WERI-Rb-1 (cell line): ENCODE measurements around the gene DENND1B.
A peak's percentile ranks its signal among the peaks of the same experiment; 100 is the strongest.

Experiments used
- DNase-seq: peaks from one replicate; pipeline ENCODE4 v3.0.0-alpha.2; 2020
- H3K27ac ChIP-seq: fragments of 250-450 bp; sonication (Bioruptor Pico); 2 replicates; pipeline ENCODE4 v1.5.1; 2020; ENCODE audit warnings: mild to moderate bottlenecking, moderate library complexity
- H3K27me3 ChIP-seq: fragments of 250-450 bp; sonication (Bioruptor Pico); 2 replicates; pipeline ENCODE4 v1.5.1; 2021; ENCODE audit warnings: mild to moderate bottlenecking, low read depth, moderate library complexity; ENCODE audit not compliant: insufficient read depth, severe bottlenecking
- H3K36me3 ChIP-seq: fragments of 250-450 bp; sonication (Bioruptor Pico); 2 replicates; pipeline ENCODE4 v1.5.1; 2020; ENCODE audit warnings: mild to moderate bottlenecking, moderate library complexity
- H3K4me3 ChIP-seq: 2 replicates; pipeline ENCODE4 v1.5.1; 2011; ENCODE audit warnings: low read depth, mild to moderate bottlenecking, control low read depth, low read length
- H3K9me3 ChIP-seq: fragments of 250-450 bp; sonication (Bioruptor Pico); 2 replicates; pipeline ENCODE4 v1.5.1; 2021; ENCODE audit warnings: mild to moderate bottlenecking, moderate library complexity; ENCODE audit not compliant: severe bottlenecking
- TF ChIP-seq, protein P1 (sequence below): IDR thresholded peaks from 2 replicates; pipeline ENCODE4 v1.5.1; 2011; ENCODE audit warnings: low read depth, mild to moderate bottlenecking, control low read depth, inconsistent platforms, low read length

Gene DENND1B

DNA sequence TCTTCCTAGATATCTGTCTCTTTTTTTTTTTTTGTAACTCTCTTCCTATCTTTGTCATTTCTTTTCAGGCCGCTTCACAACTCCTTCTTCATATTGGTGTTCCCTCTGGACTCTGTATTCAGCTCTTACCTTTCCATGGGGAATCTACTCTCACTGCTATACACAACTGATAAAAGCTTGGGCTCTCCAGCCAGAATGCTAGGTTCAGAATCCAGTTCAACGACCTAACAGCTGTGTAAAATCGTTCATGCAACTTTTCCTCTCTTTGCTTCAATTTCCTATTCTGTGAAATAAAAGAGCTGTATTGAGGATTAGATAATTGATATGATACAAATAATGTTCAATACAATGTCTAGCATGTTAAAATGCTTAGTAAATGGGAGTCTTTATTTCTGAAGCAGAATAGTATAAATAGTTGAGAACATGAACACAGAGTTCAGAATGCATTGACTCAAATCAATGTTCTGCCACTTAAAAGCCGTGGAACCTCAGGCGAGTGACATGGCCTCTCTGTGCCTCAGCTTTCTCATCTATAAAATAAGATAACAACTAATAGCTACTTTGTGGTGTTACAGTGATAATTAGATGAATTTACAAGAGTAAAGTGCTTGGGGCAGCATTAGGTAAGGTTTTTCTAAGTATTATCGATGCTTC lies 88.5 kb downstream of the DENND1B start:
- no peak for DNase-seq
- Histone ChIP-seq H3K36me3 (no peaks in the 10 kb centered on the region; the same call in 1 of the 2 replicates), H3K4me3 (no peak overlapping the region), H3K9me3 (peaks cover 7% of the 10 kb centered on the region), H3K27me3 (no peaks in the 10 kb centered on the region), H3K27ac (no peak overlapping the region)
- TF ChIP-seq, protein P1, sequence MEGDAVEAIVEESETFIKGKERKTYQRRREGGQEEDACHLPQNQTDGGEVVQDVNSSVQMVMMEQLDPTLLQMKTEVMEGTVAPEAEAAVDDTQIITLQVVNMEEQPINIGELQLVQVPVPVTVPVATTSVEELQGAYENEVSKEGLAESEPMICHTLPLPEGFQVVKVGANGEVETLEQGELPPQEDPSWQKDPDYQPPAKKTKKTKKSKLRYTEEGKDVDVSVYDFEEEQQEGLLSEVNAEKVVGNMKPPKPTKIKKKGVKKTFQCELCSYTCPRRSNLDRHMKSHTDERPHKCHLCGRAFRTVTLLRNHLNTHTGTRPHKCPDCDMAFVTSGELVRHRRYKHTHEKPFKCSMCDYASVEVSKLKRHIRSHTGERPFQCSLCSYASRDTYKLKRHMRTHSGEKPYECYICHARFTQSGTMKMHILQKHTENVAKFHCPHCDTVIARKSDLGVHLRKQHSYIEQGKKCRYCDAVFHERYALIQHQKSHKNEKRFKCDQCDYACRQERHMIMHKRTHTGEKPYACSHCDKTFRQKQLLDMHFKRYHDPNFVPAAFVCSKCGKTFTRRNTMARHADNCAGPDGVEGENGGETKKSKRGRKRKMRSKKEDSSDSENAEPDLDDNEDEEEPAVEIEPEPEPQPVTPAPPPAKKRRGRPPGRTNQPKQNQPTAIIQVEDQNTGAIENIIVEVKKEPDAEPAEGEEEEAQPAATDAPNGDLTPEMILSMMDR, result no peak

DNA sequence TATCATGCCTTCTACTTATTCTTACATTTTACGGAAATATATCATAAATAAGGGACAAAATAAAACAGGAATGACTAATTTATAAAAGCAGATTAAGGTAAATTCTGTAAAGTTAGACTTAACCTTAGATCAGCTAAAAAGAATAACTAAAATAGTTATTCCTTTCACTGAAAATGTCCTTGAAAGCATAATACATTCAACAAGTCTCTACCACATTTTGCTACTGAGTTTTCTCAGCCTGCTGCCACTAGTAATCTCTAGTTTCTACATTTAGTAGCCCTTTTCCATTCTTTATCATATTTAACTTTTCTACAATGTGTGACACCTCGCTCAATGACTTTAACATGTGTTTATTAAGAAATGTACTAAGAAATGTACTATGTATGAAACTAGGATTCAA lies 89.0 kb downstream of the DENND1B start:
- no peaks in the 10 kb centered on the region; the same call in 1 of the 2 replicates for H3K36me3 ChIP-seq
- DNase-seq, result no peak
- H3K4me3 ChIP-seq, result no peak overlapping the region
- H3K27ac ChIP-seq, result no peak overlapping the region
- no peaks in the 10 kb centered on the region for H3K27me3 ChIP-seq
- peaks cover 7% of the 10 kb centered on the region for H3K9me3 ChIP-seq
- TF ChIP-seq, protein P1, result no peak

DNA sequence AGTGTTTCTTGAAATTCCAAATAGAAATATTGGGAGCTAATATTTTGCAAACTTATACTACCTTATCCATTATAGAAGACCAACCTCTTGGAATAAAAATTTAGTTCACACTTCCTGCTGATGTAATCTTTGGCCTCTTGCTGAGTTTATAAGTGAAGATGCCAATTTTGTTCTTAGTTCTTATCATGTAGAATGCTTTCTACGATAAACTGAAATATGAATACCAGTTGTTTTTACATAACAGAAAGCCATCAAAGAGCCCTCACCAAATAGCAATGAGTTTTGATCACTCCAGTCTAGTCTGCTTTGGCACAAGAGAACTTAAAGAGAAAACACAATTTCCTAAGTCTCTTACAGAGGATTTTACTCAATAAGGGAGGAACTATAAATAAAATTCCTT lies 89.5 kb downstream of the DENND1B start:
- Histone ChIP-seq H3K27ac (no peak overlapping the region), H3K9me3 (peaks cover 7% of the 10 kb centered on the region), H3K4me3 (no peak overlapping the region), H3K27me3 (no peaks in the 10 kb centered on the region), H3K36me3 (no peaks in the 10 kb centered on the region; the same call in 1 of the 2 replicates)
- DNase-seq, result no peak
- TF ChIP-seq, protein P1, result no peak

DNA sequence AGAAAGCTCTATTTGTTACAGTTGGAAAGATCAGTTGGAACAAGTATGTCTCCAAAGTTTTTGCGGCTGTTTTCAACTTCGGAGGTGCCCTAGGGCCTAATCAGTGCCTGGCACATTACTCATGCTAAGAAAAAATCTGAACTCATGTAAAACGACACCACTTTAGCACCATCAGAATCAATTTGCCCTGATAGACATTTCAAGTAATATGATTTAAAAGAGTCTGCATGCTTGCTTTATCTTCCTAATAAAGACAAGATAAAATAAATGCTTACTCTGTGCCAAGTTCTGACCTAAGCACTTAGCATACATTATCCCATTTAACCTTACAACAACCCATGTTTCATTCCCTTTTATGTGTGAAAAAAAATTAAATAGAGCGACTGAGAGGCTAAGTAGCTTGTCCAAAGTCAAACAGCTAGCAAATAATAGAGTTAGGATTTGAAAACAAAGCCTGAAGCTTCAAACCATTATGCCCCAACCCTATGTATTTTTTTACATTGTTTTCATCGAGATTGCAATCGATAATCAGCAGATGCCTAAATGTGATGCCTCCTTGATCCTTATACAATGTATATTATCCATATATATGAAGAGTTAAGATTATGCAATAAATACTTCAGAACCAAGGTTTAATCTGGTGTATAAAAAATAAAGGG lies 91.3 kb downstream of the DENND1B start:
- H3K36me3 ChIP-seq, result no peaks in the 10 kb centered on the region
- no peaks in the 10 kb centered on the region for H3K27me3 ChIP-seq
- H3K27ac ChIP-seq, result no peak overlapping the region; the same call in 1 of the 2 replicates
- TF ChIP-seq, protein P1, result no peak
- no peak overlapping the region for H3K4me3 ChIP-seq
- DNase-seq, result no peak
- H3K9me3 ChIP-seq, result peaks cover 7% of the 10 kb centered on the region

DNA sequence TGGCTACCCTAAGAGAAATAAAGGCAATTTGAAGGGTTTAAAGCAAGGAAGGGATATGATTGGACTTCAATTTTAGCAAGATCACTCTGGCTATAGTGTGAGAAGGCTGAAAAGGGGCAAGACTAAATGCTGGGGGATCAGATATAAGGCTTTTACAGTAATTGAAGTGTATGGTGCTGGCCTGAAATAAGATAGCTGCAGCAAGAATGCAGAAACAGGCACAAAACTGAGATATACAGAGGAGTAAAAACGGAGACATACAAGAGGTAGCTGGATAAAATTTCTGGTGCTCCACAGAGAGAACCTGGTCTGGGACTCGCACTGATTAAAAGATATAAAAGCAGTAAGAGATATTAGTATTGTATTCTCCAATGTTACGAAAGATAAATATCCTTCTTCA lies 92.0 kb downstream of the DENND1B start:
- peaks cover 3% of the 10 kb centered on the region for H3K9me3 ChIP-seq
- DNase-seq, result no peak
- TF ChIP-seq, protein P1, result no peak
- H3K27me3 ChIP-seq, result no peaks in the 10 kb centered on the region
- no peaks in the 10 kb centered on the region for H3K36me3 ChIP-seq
- peak overlapping the region; percentile 9 for H3K27ac ChIP-seq
- no peak overlapping the region for H3K4me3 ChIP-seq
